ENCODE results near the gene CUX1. TPM values are rescaled to one million over a fixed set of nuclear protein-coding genes. Genes with fewer than 3 reads are reported as not detected.

The CUX1 gene
- total RNA-seq, 1 experiment from 2014 or later = 64.3 TPM

- no peak for TF ChIP-seq ETV6 (CRISPR knock-in tag; IDR thresholded peaks at IDR 0.05)
- TF ChIP-seq, protein P1, sequence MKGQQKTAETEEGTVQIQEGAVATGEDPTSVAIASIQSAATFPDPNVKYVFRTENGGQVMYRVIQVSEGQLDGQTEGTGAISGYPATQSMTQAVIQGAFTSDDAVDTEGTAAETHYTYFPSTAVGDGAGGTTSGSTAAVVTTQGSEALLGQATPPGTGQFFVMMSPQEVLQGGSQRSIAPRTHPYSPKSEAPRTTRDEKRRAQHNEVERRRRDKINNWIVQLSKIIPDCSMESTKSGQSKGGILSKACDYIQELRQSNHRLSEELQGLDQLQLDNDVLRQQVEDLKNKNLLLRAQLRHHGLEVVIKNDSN (CRISPR knock-in tag; IDR thresholded peaks at IDR 0.05) = no peak
- TF ChIP-seq TCF7 (CRISPR knock-in tag; IDR thresholded peaks at IDR 0.05; ENCODE audit: low read depth) = no peak
These were observed 48.0 kb downstream of the CUX1 start (continued) for GRCh38 chr7:101865455-101865854.

DNA sequence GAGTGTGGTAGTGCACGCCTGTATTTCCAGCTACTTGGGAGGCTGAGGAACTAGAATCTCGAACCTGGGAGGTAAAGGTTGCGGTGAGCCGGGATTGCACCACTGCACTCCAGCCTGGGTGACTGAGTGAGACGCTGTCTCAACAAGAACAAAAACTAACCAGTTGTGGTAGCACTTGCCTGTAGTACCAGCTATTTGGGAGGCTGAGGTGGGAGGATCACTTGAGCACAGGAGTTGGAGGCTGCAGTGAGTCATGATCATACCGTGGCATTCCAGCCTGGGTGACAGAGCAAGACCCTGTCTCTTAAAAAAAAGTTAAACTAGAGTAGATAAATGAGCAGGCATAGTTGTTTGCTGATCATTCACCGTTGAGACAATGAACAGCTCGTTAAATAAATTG, 48.9 kb downstream of the CUX1 start:
- TF ChIP-seq, protein P2, sequence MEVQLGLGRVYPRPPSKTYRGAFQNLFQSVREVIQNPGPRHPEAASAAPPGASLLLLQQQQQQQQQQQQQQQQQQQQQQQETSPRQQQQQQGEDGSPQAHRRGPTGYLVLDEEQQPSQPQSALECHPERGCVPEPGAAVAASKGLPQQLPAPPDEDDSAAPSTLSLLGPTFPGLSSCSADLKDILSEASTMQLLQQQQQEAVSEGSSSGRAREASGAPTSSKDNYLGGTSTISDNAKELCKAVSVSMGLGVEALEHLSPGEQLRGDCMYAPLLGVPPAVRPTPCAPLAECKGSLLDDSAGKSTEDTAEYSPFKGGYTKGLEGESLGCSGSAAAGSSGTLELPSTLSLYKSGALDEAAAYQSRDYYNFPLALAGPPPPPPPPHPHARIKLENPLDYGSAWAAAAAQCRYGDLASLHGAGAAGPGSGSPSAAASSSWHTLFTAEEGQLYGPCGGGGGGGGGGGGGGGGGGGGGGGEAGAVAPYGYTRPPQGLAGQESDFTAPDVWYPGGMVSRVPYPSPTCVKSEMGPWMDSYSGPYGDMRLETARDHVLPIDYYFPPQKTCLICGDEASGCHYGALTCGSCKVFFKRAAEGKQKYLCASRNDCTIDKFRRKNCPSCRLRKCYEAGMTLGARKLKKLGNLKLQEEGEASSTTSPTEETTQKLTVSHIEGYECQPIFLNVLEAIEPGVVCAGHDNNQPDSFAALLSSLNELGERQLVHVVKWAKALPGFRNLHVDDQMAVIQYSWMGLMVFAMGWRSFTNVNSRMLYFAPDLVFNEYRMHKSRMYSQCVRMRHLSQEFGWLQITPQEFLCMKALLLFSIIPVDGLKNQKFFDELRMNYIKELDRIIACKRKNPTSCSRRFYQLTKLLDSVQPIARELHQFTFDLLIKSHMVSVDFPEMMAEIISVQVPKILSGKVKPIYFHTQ (CRISPR knock-in tag; IDR thresholded peaks at IDR 0.05) = no peak
- TF ChIP-seq ZNF423 (CRISPR knock-in tag; IDR thresholded peaks at IDR 0.05) = no peak
- no peak for TF ChIP-seq FOXK1 (CRISPR knock-in tag; IDR thresholded peaks at IDR 0.05)
- TF ChIP-seq, protein P3, sequence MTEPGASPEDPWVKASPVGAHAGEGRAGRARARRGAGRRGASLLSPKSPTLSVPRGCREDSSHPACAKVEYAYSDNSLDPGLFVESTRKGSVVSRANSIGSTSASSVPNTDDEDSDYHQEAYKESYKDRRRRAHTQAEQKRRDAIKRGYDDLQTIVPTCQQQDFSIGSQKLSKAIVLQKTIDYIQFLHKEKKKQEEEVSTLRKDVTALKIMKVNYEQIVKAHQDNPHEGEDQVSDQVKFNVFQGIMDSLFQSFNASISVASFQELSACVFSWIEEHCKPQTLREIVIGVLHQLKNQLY (CRISPR knock-in tag; IDR thresholded peaks at IDR 0.05) = no peak
- TF ChIP-seq SMAD3 (CRISPR knock-in tag; IDR thresholded peaks at IDR 0.05; ENCODE audit: borderline replicate concordance) = no peak
- TF ChIP-seq, protein P4, sequence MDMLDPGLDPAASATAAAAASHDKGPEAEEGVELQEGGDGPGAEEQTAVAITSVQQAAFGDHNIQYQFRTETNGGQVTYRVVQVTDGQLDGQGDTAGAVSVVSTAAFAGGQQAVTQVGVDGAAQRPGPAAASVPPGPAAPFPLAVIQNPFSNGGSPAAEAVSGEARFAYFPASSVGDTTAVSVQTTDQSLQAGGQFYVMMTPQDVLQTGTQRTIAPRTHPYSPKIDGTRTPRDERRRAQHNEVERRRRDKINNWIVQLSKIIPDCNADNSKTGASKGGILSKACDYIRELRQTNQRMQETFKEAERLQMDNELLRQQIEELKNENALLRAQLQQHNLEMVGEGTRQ (CRISPR knock-in tag; IDR thresholded peaks at IDR 0.05) = no peak
- TF ChIP-seq CBFB (CRISPR knock-in tag; IDR thresholded peaks at IDR 0.05; ENCODE audit: low read depth) = no peak
- no peak for TF ChIP-seq ZNF317 (CRISPR knock-in tag; IDR thresholded peaks at IDR 0.05; ENCODE audit: borderline replicate concordance, low read depth)
- TF ChIP-seq NR2C2 (CRISPR knock-in tag; IDR thresholded peaks at IDR 0.05) = no peak
- no peak for TF ChIP-seq NFYB (CRISPR knock-in tag; conservative IDR thresholded peaks at IDR 0.05; ENCODE audit: low read depth)
- TF ChIP-seq, protein P5, sequence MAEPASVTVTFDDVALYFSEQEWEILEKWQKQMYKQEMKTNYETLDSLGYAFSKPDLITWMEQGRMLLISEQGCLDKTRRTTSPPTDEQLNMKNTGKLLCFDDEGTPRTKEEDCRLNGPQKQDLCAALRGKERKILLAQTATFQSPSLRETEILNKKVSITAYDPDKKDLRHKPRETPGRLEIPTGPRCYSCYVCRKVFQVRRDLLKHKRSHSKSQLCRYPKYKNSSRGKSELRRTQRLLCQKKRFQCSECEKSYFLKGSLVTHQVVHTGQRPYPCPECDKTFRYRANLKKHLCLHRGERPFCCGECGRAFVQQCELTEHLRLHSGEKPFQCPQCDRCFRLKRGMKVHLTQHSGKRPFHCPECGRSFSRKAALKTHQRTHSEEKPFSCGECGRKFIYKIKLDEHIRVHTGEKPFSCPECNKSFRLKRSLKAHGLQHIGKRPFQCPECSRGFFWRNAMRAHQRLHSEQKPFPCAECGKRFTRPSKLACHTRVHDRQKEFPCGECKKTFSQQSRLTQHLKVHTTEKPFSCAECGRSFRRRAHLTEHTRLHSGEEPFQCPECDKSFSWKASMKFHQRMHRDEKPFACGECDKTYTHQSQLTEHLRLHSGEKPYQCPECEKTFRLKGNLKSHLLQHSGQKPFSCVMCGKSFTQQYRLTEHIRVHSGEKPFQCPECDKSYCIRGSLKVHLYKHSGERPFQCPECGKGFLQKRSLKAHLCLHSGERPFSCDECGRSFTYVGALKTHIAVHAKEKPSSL (CRISPR knock-in tag; conservative IDR thresholded peaks at IDR 0.05) = no peak
- no peak for TF ChIP-seq GABPB1 (CRISPR knock-in tag; IDR thresholded peaks at IDR 0.05)
- TF ChIP-seq JAZF1 (CRISPR knock-in tag; IDR thresholded peaks at IDR 0.05) = no peak
- TF ChIP-seq, protein P6, sequence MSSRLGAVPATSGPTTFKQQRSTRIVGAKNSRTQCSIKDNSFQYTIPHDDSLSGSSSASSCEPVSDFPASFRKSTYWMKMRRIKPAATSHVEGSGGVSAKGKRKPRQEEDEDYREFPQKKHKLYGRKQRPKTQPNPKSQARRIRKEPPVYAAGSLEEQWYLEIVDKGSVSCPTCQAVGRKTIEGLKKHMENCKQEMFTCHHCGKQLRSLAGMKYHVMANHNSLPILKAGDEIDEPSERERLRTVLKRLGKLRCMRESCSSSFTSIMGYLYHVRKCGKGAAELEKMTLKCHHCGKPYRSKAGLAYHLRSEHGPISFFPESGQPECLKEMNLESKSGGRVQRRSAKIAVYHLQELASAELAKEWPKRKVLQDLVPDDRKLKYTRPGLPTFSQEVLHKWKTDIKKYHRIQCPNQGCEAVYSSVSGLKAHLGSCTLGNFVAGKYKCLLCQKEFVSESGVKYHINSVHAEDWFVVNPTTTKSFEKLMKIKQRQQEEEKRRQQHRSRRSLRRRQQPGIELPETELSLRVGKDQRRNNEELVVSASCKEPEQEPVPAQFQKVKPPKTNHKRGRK (CRISPR knock-in tag; IDR thresholded peaks at IDR 0.05; ENCODE audit: borderline replicate concordance) = no peak
- TF ChIP-seq, protein P7, sequence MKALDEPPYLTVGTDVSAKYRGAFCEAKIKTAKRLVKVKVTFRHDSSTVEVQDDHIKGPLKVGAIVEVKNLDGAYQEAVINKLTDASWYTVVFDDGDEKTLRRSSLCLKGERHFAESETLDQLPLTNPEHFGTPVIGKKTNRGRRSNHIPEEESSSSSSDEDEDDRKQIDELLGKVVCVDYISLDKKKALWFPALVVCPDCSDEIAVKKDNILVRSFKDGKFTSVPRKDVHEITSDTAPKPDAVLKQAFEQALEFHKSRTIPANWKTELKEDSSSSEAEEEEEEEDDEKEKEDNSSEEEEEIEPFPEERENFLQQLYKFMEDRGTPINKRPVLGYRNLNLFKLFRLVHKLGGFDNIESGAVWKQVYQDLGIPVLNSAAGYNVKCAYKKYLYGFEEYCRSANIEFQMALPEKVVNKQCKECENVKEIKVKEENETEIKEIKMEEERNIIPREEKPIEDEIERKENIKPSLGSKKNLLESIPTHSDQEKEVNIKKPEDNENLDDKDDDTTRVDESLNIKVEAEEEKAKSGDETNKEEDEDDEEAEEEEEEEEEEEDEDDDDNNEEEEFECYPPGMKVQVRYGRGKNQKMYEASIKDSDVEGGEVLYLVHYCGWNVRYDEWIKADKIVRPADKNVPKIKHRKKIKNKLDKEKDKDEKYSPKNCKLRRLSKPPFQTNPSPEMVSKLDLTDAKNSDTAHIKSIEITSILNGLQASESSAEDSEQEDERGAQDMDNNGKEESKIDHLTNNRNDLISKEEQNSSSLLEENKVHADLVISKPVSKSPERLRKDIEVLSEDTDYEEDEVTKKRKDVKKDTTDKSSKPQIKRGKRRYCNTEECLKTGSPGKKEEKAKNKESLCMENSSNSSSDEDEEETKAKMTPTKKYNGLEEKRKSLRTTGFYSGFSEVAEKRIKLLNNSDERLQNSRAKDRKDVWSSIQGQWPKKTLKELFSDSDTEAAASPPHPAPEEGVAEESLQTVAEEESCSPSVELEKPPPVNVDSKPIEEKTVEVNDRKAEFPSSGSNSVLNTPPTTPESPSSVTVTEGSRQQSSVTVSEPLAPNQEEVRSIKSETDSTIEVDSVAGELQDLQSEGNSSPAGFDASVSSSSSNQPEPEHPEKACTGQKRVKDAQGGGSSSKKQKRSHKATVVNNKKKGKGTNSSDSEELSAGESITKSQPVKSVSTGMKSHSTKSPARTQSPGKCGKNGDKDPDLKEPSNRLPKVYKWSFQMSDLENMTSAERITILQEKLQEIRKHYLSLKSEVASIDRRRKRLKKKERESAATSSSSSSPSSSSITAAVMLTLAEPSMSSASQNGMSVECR (CRISPR knock-in tag; IDR thresholded peaks at IDR 0.05; ENCODE audit: borderline replicate concordance) = no peak
- no peak for TF ChIP-seq NR3C1 (CRISPR knock-in tag; conservative IDR thresholded peaks at IDR 0.05; ENCODE audit: low read depth)
- TF ChIP-seq, protein P8, sequence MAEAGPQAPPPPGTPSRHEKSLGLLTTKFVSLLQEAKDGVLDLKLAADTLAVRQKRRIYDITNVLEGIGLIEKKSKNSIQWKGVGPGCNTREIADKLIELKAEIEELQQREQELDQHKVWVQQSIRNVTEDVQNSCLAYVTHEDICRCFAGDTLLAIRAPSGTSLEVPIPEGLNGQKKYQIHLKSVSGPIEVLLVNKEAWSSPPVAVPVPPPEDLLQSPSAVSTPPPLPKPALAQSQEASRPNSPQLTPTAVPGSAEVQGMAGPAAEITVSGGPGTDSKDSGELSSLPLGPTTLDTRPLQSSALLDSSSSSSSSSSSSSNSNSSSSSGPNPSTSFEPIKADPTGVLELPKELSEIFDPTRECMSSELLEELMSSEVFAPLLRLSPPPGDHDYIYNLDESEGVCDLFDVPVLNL (CRISPR knock-in tag; IDR thresholded peaks at IDR 0.05; ENCODE audit: borderline replicate concordance, low read depth) = no peak
- TF ChIP-seq KAT7 (CRISPR knock-in tag; IDR thresholded peaks at IDR 0.05; ENCODE audit: borderline replicate concordance) = no peak
- DNase-seq (ENCODE audit: low spot score) (no peak), ATAC-seq (no peak)
- Mint-ChIP-seq H3K36me3 (peaks cover 4% of the 10 kb centered on the region; the same call in 1 of the 2 replicates), H3K9me3 (no peaks in the 10 kb centered on the region), H3K27me3 (ENCODE audit: low read depth) (no peaks in the 10 kb centered on the region), H3K4me1 (peaks cover 82% of the 10 kb centered on the region), H3K27ac (0 out of 2 replicates have a peak overlapping the region, but pooled peaks have one; percentile 63), H3K4me3 (no peak overlapping the region)
- CTCF ChIA-PET = no interaction called here
- POLR2A ChIA-PET = interaction anchor here (1.0 kb wide), 1 partner anchor 29 kb away, joined by 3 read pairs; no protein-coding TSS in a partner anchor
